A549 (cell line): ENCODE measurements around the gene ASIC2. TPM values are rescaled to one million over a fixed set of nuclear protein-coding genes. Genes with fewer than 3 reads are reported as not detected.

Source experiments
- ATAC-seq, 2 experiments: fragments of 200-7000 bp in 1 of 2; fragments of >200 bp in 1 of 2; cut with Nextera tagmentation in 1 of 2; cut with Tn5 transposase in 1 of 2; 3 replicates each; pipeline versions ENCODE4 v1.8.0 to v1.9.1; 2018 to 2020; ENCODE audit warnings: mild to moderate bottlenecking in 1 of 2, moderate library complexity in 1 of 2
- CTCF ChIA-PET: fragments of 300-600 bp; sonication (Branson Sonifier 250); formaldehyde crosslinking; extraction: SDS; loops from one replicate; lab custom pipeline; 2021; ENCODE audit warnings: antibody characterized with exemption, inconsistent platforms; lab: Yijun Ruan, JAX
- POLR2A ChIA-PET: fragments of 350-600 bp; formaldehyde crosslinking; extraction: SDS; loops from one replicate; lab custom pipeline; 2021; ENCODE audit warnings: antibody characterized with exemption, inconsistent platforms; lab: Yijun Ruan, JAX
- DNase-seq, 2 experiments: peaks; one replicate each; pipeline versions ENCODE4 v3.0.0 to v3.0.0-alpha.2; 2011 to 2016; ENCODE audit warnings: low read depth in 1 of 2, low spot score in 1 of 2
- FAIRE-seq: peaks from 2 replicates; lab custom pipeline; 2011; peaks lifted over from hg19 to GRCh38; lab: Jason Lieb, UNC
- H3K27ac ChIP-seq, 2 experiments: fragments of >200 bp; sonication (Bioruptor Twin); formaldehyde crosslinking; 3 replicates each; pipeline ENCODE4 v1.5.1; 2016 to 2017
- H3K4me1 ChIP-seq: fragments of >200 bp; sonication (Bioruptor Twin); formaldehyde crosslinking; 3 replicates; pipeline ENCODE4 v1.6.1; 2016
- H3K4me2 ChIP-seq: fragments of >200 bp; sonication (Bioruptor Twin); formaldehyde crosslinking; 3 replicates; pipeline ENCODE4 v1.6.1; 2016
- H3K4me3 ChIP-seq: fragments of >200 bp; sonication (Bioruptor Twin); formaldehyde crosslinking; 3 replicates; pipeline ENCODE4 v1.5.1; 2016
- H3K9me3 ChIP-seq: fragments of >200 bp; sonication (Bioruptor Twin); formaldehyde crosslinking; 3 replicates; pipeline ENCODE4 v1.6.1; 2016
- CBX2 ChIP-seq: fragments of 200-600 bp; sonication (generic); IDR thresholded peaks from 2 replicates; pipeline ENCODE4 v1.6.1; 2016; ENCODE audit warnings: low read depth, mild to moderate bottlenecking, borderline replicate concordance
- CBX8 ChIP-seq: fragments of 200-600 bp; sonication (generic); IDR thresholded peaks from 2 replicates; pipeline ENCODE4 v1.6.1; 2016
- EHF ChIP-seq: fragments of 250-450 bp; sonication (Bioruptor Pico); IDR thresholded peaks from 2 replicates; pipeline ENCODE4 v1.5.0; 2020; ENCODE audit warnings: mild to moderate bottlenecking
- ESRRA ChIP-seq: fragments of 150-350 bp; IDR thresholded peaks from 2 replicates; pipeline ENCODE4 v1.6.1; 2014; ENCODE audit warnings: mild to moderate bottlenecking, low read length, borderline replicate concordance
- JUN ChIP-seq, 2 experiments: fragments of >200 bp; sonication (Bioruptor Twin); formaldehyde crosslinking; IDR thresholded peaks; 2 replicates in 1 of 2; 3 replicates in 1 of 2; pipeline ENCODE4 v1.6.1; 2016 to 2017
- NPAS2 ChIP-seq: fragments of 250-450 bp; sonication (Bioruptor Pico); IDR thresholded peaks from 2 replicates; pipeline ENCODE4 v1.8.0; 2022; ENCODE audit warnings: mild to moderate bottlenecking, moderate library complexity, borderline replicate concordance
- POLR2AphosphoS2 ChIP-seq: conservative IDR thresholded peaks from 2 replicates; pipeline ENCODE4 v1.6.1; 2012; ENCODE audit warnings: low read length, improper control_type of control experiment, inconsistent platforms
- RARB ChIP-seq: fragments of 250-450 bp; sonication (Bioruptor Pico); IDR thresholded peaks from 2 replicates; pipeline ENCODE4 v1.8.0; 2021; ENCODE audit warnings: mild to moderate bottlenecking, moderate library complexity
- RFX5 ChIP-seq: fragments of 450-650 bp; IDR thresholded peaks from 2 replicates; pipeline ENCODE4 v1.7.1; 2014; ENCODE audit warnings: antibody characterized with exemption, mild to moderate bottlenecking, moderate library complexity
- TFCP2L1 ChIP-seq: fragments of 250-450 bp; sonication (Bioruptor Pico); IDR thresholded peaks from 2 replicates; pipeline ENCODE4 v1.5.0; 2021; ENCODE audit warnings: mild to moderate bottlenecking
- ZFP36 ChIP-seq: fragments of 450-650 bp; IDR thresholded peaks from 2 replicates; pipeline ENCODE4 v1.6.1; 2014; ENCODE audit warnings: borderline replicate concordance; ENCODE audit not compliant: partially characterized antibody
- ZNF302 ChIP-seq: fragments of 250-450 bp; sonication (Bioruptor Pico); IDR thresholded peaks from 2 replicates; pipeline ENCODE4 v1.9.0; 2021; ENCODE audit warnings: inconsistent platforms, mild to moderate bottlenecking, moderate library complexity
- WGBS: methylation state at CpG from one replicate; pipeline ENCODE4 v1.1.6; 2017; ENCODE audit errors: missing lambda C conversion rate; 5-methylcytosine and 5-hydroxymethylcytosine counted together
- polyA plus RNA-seq, 4 experiments: library from polyadenylated mRNA; depleted of rRNA in 3 of 4; stranded (reverse); fragments of >200 nt; fragmentation: RNase III in 1 of 4; extraction: RNeasy Plus Mini Kit Qiagen cat#74134 plus additional on column Dnase treatment in 1 of 4; gene quantifications; 2 replicates in 3 of 4; 3 replicates in 1 of 4; pipeline ENCODE4 v1.2.3, GENCODE V29; 2011 to 2017
- TF ChIP-seq, protein P1 (sequence below): IDR thresholded peaks from 2 replicates; pipeline ENCODE4 v1.6.1; 2012
- TF ChIP-seq, protein P2 (sequence below): fragments of 450-650 bp; IDR thresholded peaks from 2 replicates; pipeline ENCODE4 v1.6.1; 2014; ENCODE audit warnings: antibody characterized with exemption
- TF ChIP-seq, protein P3 (sequence below): fragments of 150-350 bp; IDR thresholded peaks from 2 replicates; pipeline ENCODE4 v1.6.1; 2014; ENCODE audit warnings: low read depth, mild to moderate bottlenecking, low read length
- TF ChIP-seq, protein P4 (sequence below): fragments of 250-450 bp; sonication (Bioruptor Pico); IDR thresholded peaks from 2 replicates; pipeline ENCODE4 v1.5.0; 2021; ENCODE audit warnings: mild to moderate bottlenecking, moderate library complexity, borderline replicate concordance

ASIC2 gene
- polyA plus RNA-seq, 2 of the 4 experiments (the other 2 are of a cell fraction) = 1.5 to 1.9 TPM

DNA sequence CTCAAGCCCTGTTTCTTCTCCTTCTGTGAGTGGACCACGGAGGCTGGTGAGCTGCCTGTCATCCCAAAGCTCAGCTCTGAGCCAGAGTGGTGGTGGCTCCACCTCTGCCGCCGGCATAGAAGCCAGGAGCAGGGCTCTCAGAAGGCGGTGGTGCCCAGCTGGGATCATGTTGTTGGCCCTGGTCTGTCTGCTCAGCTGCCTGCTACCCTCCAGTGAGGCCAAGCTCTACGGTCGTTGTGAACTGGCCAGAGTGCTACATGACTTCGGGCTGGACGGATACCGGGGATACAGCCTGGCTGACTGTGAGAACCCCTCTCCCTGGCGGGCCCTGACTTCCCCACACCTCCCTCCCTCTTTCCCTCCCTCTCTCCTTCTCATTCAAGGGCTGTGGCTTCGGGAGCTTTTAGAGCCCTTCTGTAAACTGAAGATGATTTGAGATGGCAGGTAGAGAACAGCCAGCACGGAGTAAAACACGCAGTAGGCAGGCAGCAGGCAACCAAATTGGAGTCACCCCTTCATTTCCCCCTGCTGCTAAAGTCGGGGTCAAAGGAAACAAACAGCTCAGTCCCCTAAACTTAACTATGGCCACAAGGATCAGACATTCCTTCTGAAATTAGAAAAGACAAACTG lies 297.6 kb downstream of the ASIC2 start:
- CTCF ChIA-PET = interaction anchor here (0.6 to 1.8 kb wide), 8 partner anchors 10 to 342 kb away, joined by 3 to 6 read pairs (median 3); partner anchors contain the start of gene ASIC2
- no peak for TF ChIP-seq ZNF302 (CRISPR knock-in tag)
- FAIRE-seq (no peak), DNase-seq (no peak), ATAC-seq (no peak)
- Histone ChIP-seq H3K4me2 (no peak overlapping the region), H3K9me3 (no peaks in the 10 kb centered on the region), H3K4me3 (no peak overlapping the region), H3K27ac (no peak overlapping the region), H3K4me1 (peaks cover 8% of the 10 kb centered on the region; the same call in 2 of the 3 replicates)
- 62% methylated on average over 14 of the region's 14 CpGs for WGBS
- POLR2A ChIA-PET = interaction anchor here (0.6 kb wide), 1 partner anchor 167 kb away, joined by 6 read pairs; no protein-coding TSS in a partner anchor

DNA sequence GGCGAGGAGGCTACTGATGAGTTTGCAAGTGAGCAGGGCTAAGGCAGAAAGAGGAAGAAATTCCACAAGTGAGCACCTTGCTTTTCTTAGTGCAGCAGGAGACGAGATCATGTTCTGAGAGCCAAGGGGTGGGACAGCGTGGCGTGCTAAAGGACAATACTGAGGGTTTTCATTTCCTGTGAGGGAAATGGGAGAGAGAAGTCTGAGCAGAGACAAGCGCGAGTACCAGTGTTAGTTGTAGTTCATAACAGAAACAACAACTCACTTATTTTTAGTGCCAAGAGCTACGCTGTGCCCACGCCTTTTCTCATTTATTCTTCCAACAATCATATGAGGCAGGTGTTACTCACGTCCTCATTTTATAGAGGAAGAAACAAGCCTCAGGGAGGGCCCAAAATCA lies 299.1 kb downstream of the ASIC2 start:
- H3K4me3 ChIP-seq = no peak overlapping the region
- TF ChIP-seq ESRRA (no peak), JUN (IDR thresholded peaks at IDR 0.05) (no peak), RFX5 (no peak), TFCP2L1 (no peak), EHF (CRISPR knock-in tag) (no peak), NPAS2 (CRISPR knock-in tag) (no peak), CBX2 (no peak), ZFP36 (no peak)
- TF ChIP-seq, protein P1, sequence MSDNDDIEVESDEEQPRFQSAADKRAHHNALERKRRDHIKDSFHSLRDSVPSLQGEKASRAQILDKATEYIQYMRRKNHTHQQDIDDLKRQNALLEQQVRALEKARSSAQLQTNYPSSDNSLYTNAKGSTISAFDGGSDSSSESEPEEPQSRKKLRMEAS = no peak
- TF ChIP-seq, protein P2, sequence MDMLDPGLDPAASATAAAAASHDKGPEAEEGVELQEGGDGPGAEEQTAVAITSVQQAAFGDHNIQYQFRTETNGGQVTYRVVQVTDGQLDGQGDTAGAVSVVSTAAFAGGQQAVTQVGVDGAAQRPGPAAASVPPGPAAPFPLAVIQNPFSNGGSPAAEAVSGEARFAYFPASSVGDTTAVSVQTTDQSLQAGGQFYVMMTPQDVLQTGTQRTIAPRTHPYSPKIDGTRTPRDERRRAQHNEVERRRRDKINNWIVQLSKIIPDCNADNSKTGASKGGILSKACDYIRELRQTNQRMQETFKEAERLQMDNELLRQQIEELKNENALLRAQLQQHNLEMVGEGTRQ = no peak
- TF ChIP-seq, protein P3, sequence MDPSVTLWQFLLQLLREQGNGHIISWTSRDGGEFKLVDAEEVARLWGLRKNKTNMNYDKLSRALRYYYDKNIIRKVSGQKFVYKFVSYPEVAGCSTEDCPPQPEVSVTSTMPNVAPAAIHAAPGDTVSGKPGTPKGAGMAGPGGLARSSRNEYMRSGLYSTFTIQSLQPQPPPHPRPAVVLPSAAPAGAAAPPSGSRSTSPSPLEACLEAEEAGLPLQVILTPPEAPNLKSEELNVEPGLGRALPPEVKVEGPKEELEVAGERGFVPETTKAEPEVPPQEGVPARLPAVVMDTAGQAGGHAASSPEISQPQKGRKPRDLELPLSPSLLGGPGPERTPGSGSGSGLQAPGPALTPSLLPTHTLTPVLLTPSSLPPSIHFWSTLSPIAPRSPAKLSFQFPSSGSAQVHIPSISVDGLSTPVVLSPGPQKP = no peak
- TF ChIP-seq, all 56 proteins: peak for 0
- ChIA-PET POLR2A (no interaction called here), CTCF (no interaction called here)
- ATAC-seq (no peak), FAIRE-seq (no peak), DNase-seq (no peak)
- Histone ChIP-seq H3K4me1 (peaks cover 5% of the 10 kb centered on the region; the same call in 2 of the 3 replicates), H3K4me2 (no peak overlapping the region), H3K27ac (no peak overlapping the region), H3K9me3 (no peaks in the 10 kb centered on the region)
- 61% methylated on average over 9 of the region's 9 CpGs for WGBS

DNA sequence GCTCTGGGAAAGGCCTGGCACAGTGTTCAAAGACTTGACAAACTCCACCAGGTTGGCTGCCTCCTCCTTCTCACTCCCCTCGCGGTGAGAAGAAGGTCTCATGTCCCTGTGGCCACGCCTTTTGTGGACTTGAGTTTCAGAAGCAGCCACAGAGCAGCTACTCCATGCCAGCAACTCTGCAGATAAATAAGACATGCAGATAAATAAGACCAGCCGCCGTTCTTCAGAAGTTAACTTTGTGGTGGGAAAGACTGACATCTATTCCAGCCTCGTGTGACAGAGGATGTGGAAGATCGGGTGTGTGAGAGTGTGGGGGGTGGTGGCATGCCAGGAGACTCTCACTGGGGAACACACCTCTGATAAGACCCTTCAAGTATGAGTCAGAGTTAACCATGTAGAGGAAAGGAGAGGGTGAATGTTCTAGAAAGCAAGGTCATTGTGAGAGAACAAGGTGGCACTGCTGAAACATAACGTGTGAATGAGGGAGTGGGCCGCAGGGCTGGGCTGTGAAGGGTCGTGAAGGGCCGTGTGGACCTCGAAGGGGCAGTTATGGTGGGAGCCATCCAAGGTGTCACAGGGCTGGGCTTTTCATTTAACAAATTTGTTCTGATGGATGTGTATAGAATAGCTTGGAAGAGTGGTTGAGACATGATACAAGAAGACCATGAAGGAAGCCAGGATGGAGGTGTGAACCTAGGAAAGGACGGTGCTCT lies 300.6 kb downstream of the ASIC2 start:
- DNase-seq (no peak), ATAC-seq (no peak), FAIRE-seq (no peak)
- ChIA-PET CTCF (no interaction called here), POLR2A (no interaction called here)
- 22% methylated on average over 13 of the region's 13 CpGs for WGBS
- Histone ChIP-seq H3K4me2 (no peak overlapping the region), H3K9me3 (peaks cover 6% of the 10 kb centered on the region; the same call in 2 of the 3 replicates)
- TF ChIP-seq RFX5 = no peak
- no peak for TF ChIP-seq RARB (CRISPR knock-in tag)
- TF ChIP-seq, protein P4, sequence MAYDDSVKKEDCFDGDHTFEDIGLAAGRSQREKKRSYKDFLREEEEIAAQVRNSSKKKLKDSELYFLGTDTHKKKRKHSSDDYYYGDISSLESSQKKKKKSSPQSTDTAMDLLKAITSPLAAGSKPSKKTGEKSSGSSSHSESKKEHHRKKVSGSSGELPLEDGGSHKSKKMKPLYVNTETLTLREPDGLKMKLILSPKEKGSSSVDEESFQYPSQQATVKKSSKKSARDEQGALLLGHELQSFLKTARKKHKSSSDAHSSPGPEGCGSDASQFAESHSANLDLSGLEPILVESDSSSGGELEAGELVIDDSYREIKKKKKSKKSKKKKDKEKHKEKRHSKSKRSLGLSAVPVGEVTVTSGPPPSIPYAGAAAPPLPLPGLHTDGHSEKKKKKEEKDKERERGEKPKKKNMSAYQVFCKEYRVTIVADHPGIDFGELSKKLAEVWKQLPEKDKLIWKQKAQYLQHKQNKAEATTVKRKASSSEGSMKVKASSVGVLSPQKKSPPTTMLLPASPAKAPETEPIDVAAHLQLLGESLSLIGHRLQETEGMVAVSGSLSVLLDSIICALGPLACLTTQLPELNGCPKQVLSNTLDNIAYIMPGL = no peak
- TF ChIP-seq CBX2 = no peak
- TF ChIP-seq POLR2AphosphoS2 = no peak
- TF ChIP-seq CBX8 = no peak
- TF ChIP-seq, all 56 proteins: peak for 0
- Histone ChIP-seq H3K4me1 (no peaks in the 10 kb centered on the region), H3K27ac (no peak overlapping the region), H3K4me3 (no peak overlapping the region)
